NT2/D1 (cell line): ENCODE results near the gene ARIH1.

ENCODE experiments used
- SUZ12 ChIP-seq: IDR thresholded peaks from 2 replicates; pipeline ENCODE4 v1.6.1; 2011; ENCODE audit not compliant: insufficient read length, insufficient read depth; ENCODE audit errors: extremely low read depth
- YY1 ChIP-seq: IDR thresholded peaks from 2 replicates; pipeline ENCODE4 v1.6.1; 2011; ENCODE audit not compliant: insufficient read length, insufficient read depth
- ZNF274 ChIP-seq: IDR thresholded peaks from 2 replicates; pipeline ENCODE4 v1.6.1; 2011; ENCODE audit warnings: mild to moderate bottlenecking, low read depth, low read length

DNA sequence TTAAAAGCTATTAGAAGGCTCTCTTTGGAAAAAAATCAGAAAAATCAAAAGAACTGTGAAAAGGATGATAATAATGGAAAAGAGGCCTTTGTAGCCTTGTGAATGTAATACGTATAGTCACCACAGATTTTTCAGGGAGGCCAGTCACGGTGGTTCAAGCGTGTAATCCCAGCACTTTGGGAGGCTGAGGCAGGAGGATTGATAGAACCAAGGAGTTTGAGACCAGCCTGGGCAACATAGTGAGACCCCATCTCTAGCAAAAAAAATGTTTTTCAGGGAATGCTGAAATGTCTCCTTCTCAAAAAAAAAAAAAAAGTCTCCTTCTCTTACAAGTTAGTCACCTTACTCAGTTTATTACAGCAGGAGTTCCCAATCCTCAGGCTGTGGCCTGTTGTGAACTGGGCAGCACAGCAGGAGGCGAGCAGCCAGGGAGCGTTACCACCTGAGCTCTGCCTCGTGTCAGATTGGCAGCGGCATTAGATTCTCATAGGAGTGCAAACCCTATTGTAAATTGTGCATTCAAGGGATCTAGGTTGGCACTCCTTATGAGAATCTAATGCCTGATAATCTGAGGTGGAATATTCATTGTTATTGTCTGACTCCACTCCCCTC is 15.9 kb downstream of the ARIH1 start:
- TF ChIP-seq YY1 = no peak
- no peak for TF ChIP-seq ZNF274
- no peak for TF ChIP-seq SUZ12
